GM12865 (cell line): ENCODE results near the gene MMP8.

ENCODE experiments used
- DNase-seq: peaks from one replicate; pipeline ENCODE4 v3.0.0; 2010; ENCODE audit warnings: low read depth
- H3K4me3 ChIP-seq: 2 replicates; pipeline ENCODE4 v1.5.1; 2011; ENCODE audit warnings: mild to moderate bottlenecking, low read depth, low read length, control low read depth
- CTCF ChIP-seq: IDR thresholded peaks from 2 replicates; pipeline ENCODE4 v1.5.1; 2011; ENCODE audit warnings: low read length, control low read depth, low read depth, inconsistent platforms; ENCODE audit not compliant: insufficient read depth; ENCODE audit errors: missing control alignments

The MMP8 gene

GRCh38 chr11:102705626-102706025 lies 19.1 kb downstream of the MMP8 start, which contains the start of gene MMP27:
Gene MMP27, minus strand, starts transcription at chr11:102705769. Its CDS starts 55 bp downstream, at chr11:102705714.
- no peak within 1 kb of the TSS for H3K4me3 ChIP-seq
- DNase-seq, result no peak
- no peak for TF ChIP-seq CTCF

GRCh38 chr11:102704841-102705240 lies 19.9 kb downstream of the MMP8 start:
- TF ChIP-seq CTCF, result no peak
- H3K4me3 ChIP-seq, result no peak overlapping the region

GRCh38 chr11:102703826-102704493 lies 20.8 kb downstream of the MMP8 start:
- no peak overlapping the region for H3K4me3 ChIP-seq
- DNase-seq, result no peak
- TF ChIP-seq CTCF, result no peak

More at GRCh38 chr11:102704841-102705240, 19.9 kb downstream of the MMP8 start:
- no peak for DNase-seq

- no peak for DNase-seq
- no peak overlapping the region for H3K4me3 ChIP-seq
- TF ChIP-seq CTCF, result no peak
Observed at GRCh38 chr11:102695201-102695600, 29.6 kb downstream of the MMP8 start.

- no peak for DNase-seq
- no peak for TF ChIP-seq CTCF
- no peak overlapping the region for H3K4me3 ChIP-seq
Observed at GRCh38 chr11:102685754-102686153, 39.0 kb downstream of the MMP8 start.

- no peak for DNase-seq
Observed at GRCh38 chr11:102685338-102685737, 39.4 kb downstream of the MMP8 start.

More at GRCh38 chr11:102685338-102685737, 39.4 kb downstream of the MMP8 start:
- no peak for TF ChIP-seq CTCF
- H3K4me3 ChIP-seq, result no peak overlapping the region
